SK-N-SH (cell line): ENCODE results near the gene NISCH.

Experiments used
- ELF1 ChIP-seq: IDR thresholded peaks from 2 replicates; pipeline ENCODE4 v1.4.0; 2012
- FOXM1 ChIP-seq: IDR thresholded peaks from 2 replicates; pipeline ENCODE4 v1.4.0; 2012; ENCODE audit warnings: low read depth, mild to moderate bottlenecking
- GABPA ChIP-seq: IDR thresholded peaks from 2 replicates; pipeline ENCODE4 v1.4.0; 2012; ENCODE audit warnings: low read depth, mild to moderate bottlenecking
- POLR2AphosphoS5 ChIP-seq: IDR thresholded peaks from 2 replicates; pipeline ENCODE4 v1.6.1; 2012; ENCODE audit warnings: low read depth, low read length
- RAD21 ChIP-seq: IDR thresholded peaks from 2 replicates; pipeline ENCODE4 v1.6.1; 2012; ENCODE audit warnings: mild to moderate bottlenecking, low read length
- RXRA ChIP-seq: IDR thresholded peaks from 2 replicates; pipeline ENCODE4 v1.4.0; 2012; ENCODE audit warnings: low read depth, mild to moderate bottlenecking, borderline replicate concordance
- TAF1 ChIP-seq: IDR thresholded peaks from 2 replicates; pipeline ENCODE4 v1.6.1; 2012; ENCODE audit warnings: low read depth, mild to moderate bottlenecking, low read length, moderate library complexity, borderline replicate concordance
- TF ChIP-seq, protein P1 (sequence below): fragments of 200-600 bp; sonication (generic); IDR thresholded peaks from 2 replicates; pipeline ENCODE4 v1.6.1; 2017; ENCODE audit warnings: antibody characterized with exemption, mild to moderate bottlenecking, moderate library complexity
- TF ChIP-seq, protein P2 (sequence below): IDR thresholded peaks from 2 replicates; pipeline ENCODE4 v1.4.0; 2012; ENCODE audit warnings: low read depth
- TF ChIP-seq, protein P3 (sequence below): IDR thresholded peaks from 2 replicates; pipeline ENCODE4 v1.4.0; 2012; ENCODE audit warnings: low read depth, borderline replicate concordance

DNA sequence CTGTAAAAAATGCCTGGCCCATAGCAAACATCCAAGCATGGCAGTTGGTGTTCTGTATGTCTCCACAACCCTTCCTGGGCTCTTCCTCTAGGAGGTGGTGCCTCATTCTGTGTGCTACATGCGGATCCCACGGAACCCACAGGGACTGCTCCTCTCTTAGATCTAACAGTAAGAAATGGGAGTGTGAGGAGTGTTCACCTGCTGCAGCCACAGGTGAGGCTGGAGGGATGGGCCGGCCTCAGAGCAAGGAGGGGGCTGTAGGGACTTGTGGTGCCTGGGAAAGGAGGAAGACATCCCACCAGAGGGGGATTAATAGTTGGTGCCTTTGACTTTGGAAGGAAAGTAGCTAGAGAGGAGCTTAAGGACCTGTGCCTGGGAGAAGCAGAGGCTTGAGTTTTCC, 32.7 kb upstream of the NISCH start:
- TF ChIP-seq, protein P1, sequence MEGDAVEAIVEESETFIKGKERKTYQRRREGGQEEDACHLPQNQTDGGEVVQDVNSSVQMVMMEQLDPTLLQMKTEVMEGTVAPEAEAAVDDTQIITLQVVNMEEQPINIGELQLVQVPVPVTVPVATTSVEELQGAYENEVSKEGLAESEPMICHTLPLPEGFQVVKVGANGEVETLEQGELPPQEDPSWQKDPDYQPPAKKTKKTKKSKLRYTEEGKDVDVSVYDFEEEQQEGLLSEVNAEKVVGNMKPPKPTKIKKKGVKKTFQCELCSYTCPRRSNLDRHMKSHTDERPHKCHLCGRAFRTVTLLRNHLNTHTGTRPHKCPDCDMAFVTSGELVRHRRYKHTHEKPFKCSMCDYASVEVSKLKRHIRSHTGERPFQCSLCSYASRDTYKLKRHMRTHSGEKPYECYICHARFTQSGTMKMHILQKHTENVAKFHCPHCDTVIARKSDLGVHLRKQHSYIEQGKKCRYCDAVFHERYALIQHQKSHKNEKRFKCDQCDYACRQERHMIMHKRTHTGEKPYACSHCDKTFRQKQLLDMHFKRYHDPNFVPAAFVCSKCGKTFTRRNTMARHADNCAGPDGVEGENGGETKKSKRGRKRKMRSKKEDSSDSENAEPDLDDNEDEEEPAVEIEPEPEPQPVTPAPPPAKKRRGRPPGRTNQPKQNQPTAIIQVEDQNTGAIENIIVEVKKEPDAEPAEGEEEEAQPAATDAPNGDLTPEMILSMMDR, result no peak
- no peak for TF ChIP-seq GABPA
- TF ChIP-seq POLR2AphosphoS5, result no peak
- TF ChIP-seq ELF1, result no peak
- TF ChIP-seq, protein P2, sequence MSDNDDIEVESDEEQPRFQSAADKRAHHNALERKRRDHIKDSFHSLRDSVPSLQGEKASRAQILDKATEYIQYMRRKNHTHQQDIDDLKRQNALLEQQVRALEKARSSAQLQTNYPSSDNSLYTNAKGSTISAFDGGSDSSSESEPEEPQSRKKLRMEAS, result no peak
- TF ChIP-seq FOXM1, result no peak
- TF ChIP-seq RAD21, result no peak
- TF ChIP-seq, protein P3, sequence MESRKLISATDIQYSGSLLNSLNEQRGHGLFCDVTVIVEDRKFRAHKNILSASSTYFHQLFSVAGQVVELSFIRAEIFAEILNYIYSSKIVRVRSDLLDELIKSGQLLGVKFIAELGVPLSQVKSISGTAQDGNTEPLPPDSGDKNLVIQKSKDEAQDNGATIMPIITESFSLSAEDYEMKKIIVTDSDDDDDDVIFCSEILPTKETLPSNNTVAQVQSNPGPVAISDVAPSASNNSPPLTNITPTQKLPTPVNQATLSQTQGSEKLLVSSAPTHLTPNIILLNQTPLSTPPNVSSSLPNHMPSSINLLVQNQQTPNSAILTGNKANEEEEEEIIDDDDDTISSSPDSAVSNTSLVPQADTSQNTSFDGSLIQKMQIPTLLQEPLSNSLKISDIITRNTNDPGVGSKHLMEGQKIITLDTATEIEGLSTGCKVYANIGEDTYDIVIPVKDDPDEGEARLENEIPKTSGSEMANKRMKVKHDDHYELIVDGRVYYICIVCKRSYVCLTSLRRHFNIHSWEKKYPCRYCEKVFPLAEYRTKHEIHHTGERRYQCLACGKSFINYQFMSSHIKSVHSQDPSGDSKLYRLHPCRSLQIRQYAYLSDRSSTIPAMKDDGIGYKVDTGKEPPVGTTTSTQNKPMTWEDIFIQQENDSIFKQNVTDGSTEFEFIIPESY, result no peak
- no peak for TF ChIP-seq RXRA
- TF ChIP-seq TAF1, result no peak
